IPS-18c (cell line): ENCODE results near the gene MMP7.
"Not testable (repeated sequence)": the region's sequence is repeated elsewhere in the genome, so short reads cannot be mapped to it uniquely, and the experiment has no call there.

Experiments
- H3K4me3 ChIP-seq: 2 replicates; pipeline ENCODE4 v1.7.0; 2013; ENCODE audit warnings: low read depth, mild to moderate bottlenecking, low read length, moderate library complexity; ENCODE audit not compliant: insufficient read depth
- H3K9me3 ChIP-seq: one replicate; pipeline ENCODE4 v1.6.1; 2013; ENCODE audit warnings: mild to moderate bottlenecking, low read length, moderate library complexity; ENCODE audit not compliant: control insufficient read depth, insufficient read depth

Gene MMP7

DNA sequence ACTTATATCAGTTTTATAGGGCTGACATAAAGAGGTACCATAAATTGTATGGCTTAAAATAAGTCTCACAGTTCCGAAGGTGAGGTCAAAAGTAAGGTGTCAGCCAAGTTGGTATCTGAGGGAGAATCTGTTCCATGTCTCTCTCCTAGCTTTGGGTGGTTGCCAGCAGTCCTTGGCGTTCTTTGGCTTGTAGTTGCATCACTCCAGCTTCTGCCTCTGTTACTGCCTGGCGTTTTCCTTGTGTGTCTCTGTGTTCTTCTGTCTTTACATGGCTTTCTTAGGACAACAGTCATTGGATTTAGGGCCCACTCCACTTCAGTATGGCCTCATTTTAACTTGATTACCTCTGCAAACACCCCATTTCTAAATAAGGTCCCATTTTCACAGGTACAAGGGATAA, 16.7 kb downstream of the MMP7 start:
- Histone ChIP-seq H3K4me3 (no peak overlapping the region), H3K9me3 (no peaks in the 10 kb centered on the region)

DNA sequence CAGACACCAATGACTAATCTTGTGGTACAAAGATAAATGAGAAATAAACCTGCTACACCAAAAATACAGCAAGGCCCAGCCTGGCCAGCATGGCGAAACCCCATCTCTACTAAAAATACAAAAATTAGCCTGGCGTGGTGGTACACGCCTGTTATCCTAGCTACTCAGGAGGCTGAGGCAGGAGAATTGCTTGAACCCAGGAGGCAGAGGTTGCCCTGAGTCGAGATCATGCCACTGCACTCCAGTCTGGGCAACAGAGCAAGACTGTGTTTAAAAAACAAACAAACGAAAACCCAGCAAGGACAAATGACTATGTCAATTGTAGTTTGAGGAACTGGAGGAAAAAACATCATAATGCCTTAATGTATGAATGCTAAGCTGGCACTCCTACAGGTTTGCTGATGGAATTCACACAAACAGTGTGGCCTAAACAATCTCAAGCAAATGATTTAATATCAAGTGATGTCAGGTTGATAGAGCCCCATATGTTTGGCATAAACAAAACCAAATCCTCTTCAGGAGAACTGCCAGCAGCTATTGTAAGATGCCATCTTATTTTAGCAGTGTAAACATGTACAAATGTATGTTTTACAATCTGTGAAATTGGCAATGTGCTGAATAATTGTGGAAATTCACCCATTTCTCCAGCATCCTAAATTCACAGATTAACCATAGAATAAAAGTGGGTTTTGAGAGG, 20.0 kb downstream of the MMP7 start:
- no peaks in the 10 kb centered on the region for H3K9me3 ChIP-seq
- no peak overlapping the region for H3K4me3 ChIP-seq

DNA sequence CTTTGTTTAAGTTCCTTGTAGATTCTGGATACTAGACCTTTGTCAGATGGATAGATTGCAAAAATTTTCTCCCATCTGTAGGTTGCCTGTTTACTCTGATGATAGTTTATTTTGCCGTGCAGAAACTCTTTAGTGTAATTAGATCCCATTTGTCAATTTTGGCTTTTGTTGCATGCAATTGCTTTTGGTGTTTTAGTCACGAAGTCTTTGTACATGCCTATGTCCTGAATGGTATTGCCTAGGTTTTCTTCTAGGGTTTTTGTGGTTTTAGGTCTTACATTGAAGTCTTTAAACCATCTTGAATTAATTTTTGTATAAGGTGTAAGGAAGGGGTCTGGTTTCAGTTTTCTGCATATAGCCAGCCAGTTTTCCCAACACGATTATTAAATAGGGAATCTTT, 27.7 kb downstream of the MMP7 start:
- not testable (repeated sequence) for H3K9me3 ChIP-seq, H3K4me3 ChIP-seq

DNA sequence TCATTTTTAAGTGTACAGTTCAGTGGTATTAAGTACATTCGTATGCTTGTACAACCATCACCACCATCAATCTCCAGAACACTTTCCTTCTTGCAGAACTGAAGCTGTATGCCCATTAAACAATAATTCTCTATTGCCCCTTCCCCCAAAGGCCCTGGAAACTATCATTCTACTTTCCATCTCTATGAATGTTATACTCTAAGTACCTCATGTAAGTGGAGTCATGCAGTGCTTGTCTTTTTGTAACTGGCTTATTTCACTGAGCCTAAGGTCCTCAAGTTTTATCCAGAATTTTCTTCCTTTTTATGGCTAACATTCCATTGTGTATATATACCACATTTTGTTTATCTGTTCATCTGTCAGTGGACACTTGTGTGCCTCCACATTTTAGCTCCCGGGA, 29.7 kb downstream of the MMP7 start:
- Histone ChIP-seq H3K4me3 (no peak overlapping the region), H3K9me3 (no peaks in the 10 kb centered on the region)

DNA sequence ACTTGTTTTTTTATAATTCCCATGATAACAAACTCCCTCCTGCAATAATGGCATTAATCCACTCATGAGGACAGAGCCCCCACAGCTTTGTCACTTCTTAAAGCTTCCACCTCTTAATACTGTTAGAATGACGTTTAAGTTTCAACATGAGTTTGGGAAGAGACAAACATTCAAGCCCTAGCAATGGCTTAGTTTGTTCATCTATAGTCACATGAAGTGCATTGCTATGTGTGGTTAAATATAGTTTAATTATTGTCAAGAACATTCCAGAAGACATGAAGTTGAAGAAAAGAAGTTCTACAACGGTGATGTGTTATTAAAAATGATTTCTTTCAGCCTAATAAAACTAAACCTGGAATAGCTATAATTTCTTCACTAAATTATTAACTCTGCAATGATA, 30.6 kb downstream of the MMP7 start:
- Histone ChIP-seq H3K9me3 (no peaks in the 10 kb centered on the region), H3K4me3 (no peak overlapping the region)

DNA sequence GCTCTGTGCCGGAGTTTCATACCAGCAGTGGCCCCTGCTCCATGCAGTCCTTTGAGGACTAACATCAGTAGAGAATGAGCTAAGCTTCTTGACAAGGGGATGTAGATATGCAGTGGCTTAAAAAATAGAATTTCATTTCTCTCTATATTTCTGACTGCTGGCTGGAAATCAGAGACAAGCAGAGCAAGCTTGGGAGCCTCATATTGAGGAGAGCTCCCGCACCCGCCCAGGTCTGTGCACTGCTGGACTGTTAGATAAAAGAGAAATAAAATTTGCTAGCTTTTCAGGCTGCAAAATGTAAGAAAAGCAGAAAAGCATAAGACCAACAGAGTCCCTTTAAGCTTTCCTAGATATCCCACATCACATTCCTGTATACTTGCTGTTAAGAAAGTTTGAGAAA, 31.4 kb downstream of the MMP7 start:
- Histone ChIP-seq H3K9me3 (no peaks in the 10 kb centered on the region), H3K4me3 (no peak overlapping the region)

DNA sequence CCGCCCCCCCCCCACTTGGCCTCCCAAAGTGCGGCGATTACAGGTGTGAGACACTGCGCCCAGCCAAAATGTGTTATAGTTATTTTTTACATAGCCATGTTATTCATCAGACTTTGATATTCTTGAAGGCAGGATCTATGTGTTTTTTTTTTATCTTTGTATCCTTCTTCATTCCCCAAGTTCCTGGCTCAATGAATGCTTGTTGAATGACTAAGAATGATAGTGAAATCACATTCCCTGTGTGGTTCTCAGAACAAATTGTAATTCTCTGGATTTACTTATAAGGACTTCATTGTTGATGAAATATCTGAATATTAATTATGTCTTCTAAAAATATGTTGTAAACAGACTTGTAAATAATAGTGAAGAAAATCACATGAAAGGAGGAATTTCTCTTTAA, 33.5 kb downstream of the MMP7 start:
- Histone ChIP-seq H3K9me3 (no peaks in the 10 kb centered on the region), H3K4me3 (no peak overlapping the region)

DNA sequence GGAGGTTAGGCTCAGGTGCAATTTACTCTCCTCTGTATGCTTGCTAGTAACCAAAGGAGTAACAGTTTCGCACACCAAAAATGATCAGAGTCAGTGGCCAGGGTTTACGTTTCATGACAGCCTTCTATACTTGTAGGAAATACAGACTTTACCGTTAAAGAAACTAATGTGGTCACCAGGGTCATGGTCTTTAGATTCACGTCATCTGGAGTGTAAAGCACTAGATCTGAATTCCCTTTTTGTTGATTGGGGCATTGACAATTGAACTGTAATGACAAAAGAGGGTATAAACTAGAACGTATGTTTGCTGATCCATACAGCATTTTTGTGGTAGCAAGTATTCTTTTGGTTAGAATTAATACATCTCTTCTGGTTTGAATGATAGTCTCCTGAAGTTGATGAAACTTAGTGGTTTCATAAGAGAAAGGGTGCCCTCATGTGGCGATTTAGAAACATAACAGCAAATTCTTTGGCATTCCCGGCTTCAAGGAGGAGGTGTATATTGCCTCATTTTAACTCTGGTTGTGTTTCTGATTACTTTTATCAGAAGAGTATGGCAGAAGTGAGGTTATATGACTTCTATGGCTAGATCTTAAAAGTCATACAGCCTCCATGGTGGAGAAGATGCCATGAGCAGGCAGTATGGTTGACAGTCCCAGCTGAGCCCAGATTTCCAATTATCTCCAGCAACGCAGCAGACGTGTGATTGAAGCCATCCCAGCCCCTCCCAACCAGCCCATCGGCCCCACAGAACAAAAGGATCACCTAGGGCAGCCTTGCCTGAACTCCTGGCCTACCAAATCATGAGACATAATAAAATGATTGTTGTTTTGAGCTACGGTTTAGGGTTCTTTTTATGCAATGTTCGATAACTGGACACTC, 35.1 kb downstream of the MMP7 start:
- Histone ChIP-seq H3K4me3 (no peak overlapping the region), H3K9me3 (no peaks in the 10 kb centered on the region)

DNA sequence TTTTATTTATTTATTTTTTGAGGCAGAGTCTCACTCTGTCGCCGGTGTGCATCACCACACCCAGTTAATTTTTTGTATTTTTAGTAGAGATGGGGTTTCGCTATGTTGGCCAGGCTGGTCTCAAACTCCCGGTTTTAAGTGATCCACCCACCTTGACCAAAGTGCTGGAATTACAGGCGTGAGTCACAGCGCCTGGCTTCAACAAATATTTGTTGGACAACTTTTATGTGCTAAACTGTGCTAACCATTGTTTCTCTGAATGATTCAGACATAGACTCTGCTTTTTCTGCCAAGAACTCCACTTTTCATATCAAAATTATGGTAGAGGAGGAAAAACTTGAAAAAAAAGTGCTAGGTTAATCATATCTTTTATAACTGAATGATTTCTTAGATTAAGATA, 36.3 kb downstream of the MMP7 start:
- Histone ChIP-seq H3K9me3 (no peaks in the 10 kb centered on the region), H3K4me3 (no peak overlapping the region)

DNA sequence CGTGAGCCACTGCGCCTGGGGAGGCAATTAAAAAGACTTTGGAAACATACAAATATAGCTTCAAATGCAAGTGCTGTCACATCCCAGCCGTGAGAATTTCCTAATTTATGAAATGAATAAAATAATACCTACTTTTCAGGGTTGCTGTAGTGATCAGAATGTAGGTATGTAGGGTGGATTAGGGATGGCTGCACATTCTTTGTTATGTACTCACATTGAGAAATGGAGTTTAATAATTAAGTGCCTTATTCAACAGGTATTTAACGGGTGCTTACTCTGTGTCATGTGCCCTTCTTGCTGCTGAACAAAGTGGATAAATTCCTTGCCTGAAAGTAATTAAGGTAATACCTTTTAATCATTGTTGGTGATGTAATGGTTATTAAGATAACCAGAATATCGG, 37.0 kb downstream of the MMP7 start:
- H3K4me3 ChIP-seq = no peak overlapping the region
- H3K9me3 ChIP-seq = no peaks in the 10 kb centered on the region

DNA sequence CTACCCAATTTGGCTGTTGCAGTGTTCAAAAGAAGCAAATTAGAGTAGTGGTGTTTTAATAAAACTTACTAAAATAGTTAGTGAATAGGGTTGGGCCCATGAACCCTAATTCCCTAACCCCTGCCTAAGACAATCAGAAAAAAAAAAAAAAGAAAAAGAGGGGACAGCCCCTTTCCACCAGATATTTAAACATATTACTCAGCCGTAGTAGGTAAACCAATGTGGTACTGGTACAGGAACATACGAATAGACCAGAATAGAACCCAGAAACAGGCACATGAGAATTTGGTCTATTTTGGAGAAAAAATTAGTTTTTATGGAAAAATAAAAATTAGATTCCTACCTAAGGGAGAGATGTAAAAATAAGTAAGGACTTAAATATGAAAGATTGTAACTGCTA, 38.6 kb downstream of the MMP7 start:
- Histone ChIP-seq H3K9me3 (no peaks in the 10 kb centered on the region), H3K4me3 (no peak overlapping the region)

DNA sequence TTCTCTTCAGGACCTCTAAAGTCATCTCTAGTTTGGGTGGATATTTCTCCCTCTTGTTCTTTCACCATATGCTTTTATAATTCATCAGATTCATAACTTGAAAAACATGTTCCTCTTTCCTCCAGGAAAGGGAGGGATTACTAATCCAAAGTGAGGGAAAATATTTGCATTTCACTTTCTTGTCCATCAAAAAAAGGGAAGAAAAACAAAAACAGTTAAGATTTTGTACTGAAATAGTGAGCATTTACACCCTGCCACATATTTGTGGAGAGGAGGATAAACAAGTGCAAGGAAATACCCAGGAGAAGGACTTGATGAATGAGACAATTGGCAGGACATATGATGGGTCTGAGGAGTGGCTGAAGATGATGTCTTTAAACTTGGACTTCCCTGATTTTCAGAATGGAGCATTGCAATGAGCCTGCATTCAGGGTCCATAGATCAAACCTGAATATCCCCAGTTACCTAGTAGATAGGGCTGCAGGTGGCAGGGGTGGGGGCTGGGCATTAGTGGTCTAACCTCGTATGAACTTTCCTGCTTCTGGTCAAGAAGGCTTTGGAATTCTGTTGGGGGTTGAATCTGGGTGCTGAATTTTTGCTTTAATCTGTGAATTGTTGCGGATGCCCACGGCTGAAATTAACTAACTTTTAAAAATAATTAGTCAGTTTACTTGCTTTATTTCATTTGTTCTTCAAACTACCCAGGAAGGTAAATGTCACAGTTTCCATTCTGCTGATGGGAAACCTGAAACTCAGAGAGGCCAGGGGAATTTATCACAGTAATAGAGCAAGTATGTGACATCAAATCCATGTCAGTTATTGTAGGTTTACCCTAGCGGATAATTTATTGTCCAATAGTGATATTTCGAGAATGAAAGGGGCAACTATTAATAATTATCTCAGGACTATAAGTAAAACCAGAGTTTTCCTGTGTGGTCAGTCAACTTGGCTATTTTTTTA, 41.1 kb downstream of the MMP7 start:
- no peak overlapping the region for H3K4me3 ChIP-seq
- H3K9me3 ChIP-seq = no peaks in the 10 kb centered on the region

DNA sequence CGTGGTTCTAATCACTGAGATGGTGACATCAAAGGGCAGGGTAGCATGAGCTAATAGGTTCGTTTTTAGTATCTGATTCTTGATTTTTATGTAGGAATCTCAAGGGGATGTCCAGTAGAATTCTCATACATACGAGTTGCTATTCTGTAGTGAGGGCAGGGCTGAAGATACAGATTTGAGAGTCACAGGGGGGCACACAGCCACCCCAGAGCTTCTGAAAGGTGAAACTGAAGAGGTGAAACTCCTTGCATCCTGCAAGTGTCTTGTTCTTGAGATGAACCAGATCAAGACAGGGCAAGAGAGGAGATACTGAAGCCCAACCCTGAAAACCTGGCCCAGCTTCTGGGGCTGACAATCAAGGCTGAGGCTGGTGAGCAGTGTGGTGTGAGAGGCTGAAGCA, 42.3 kb downstream of the MMP7 start:
- Histone ChIP-seq H3K4me3 (no peak overlapping the region), H3K9me3 (no peaks in the 10 kb centered on the region)

DNA sequence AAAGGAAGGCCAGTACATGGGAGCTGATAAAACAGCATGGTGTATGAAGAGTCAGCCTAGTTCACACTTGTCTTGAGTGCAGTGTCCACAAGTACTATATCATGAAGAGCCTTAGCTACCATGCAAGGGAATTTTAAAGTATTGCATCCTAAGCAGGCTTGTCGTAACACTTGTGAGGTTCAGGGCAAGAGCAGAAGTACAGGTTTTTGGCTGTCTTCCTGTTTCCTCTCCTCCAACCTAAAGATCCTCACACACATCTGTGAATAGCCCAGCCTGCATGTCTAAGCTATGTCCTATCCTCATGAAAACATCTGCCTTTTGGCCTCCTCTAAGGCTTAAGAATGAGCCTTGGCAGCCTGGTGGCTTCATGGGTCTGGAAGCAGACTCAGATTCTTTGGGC, 43.3 kb downstream of the MMP7 start:
- H3K4me3 ChIP-seq = no peak overlapping the region
- H3K9me3 ChIP-seq = no peaks in the 10 kb centered on the region

DNA sequence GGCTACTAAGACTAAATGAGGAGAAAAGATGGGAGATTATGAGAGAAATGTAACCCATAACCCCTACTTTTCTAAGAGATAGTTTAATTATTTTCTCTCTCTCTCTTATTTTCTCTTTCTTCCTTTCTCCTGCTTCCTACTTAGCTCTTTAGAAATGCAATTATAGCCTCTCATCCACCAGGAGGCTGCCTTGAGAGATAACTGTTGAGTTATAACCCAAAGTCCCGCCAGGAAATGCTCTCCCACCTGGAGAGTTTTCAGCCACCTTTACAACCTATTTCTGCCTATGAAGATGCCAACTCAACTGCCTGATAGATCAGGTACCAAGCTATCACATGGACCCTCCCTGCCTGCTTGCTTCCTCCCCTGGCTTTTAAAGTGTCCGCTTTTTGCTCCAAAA, 44.0 kb downstream of the MMP7 start:
- no peaks in the 10 kb centered on the region for H3K9me3 ChIP-seq
- H3K4me3 ChIP-seq = no peak overlapping the region

DNA sequence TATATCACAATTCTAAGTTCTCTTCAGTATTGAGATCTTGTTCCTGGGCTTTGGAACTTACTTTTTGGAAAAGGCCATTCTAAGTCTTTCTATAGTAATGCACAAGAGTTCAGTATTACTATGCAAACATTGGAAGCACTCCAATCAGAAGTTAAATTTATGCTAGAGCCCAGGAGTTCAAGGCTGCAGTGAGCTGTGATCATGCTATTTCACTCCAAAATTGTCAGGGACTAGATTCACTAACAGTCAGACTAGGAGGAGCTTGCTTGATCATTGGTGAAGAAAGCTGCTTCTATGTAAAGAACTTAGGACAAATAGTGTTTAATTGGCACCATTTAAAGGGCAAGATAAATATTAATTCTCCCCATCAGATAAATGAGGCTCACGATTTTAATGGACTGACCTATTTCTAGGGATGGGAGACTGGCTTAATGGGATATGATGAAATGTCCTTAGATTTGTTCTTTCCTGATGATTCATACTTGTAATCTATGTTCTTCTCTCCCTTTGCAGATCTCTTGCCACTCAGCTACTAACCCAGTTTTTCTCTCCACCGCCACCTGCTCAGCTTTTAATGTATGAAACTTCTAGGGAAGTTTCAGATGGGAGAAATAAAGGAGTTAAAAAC, 45.3 kb downstream of the MMP7 start:
- H3K4me3 ChIP-seq = no peak overlapping the region

DNA sequence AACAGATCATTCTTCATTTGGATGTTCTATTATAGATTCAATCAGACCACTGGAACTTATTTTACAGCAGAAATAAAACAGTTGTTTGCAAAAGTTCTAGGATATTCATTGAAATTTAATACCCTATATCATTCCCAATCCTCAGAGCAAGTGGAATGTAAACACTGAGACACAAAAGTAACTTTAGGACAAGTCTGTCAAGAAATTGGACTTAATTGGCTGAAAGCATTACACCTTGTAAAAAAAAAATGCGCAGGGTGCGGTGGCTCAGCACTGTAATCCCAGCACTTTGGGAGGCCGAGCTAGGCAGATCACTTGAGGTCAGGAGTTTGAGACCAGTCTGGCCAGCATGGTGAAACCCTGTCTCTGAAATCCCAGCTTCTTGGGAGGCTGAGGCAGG, 48.1 kb downstream of the MMP7 start:
- H3K4me3 ChIP-seq = no peak overlapping the region
- no peaks in the 10 kb centered on the region for H3K9me3 ChIP-seq

More for the DNA sequence above, 45.3 kb downstream of the MMP7 start:
- H3K9me3 ChIP-seq = no peaks in the 10 kb centered on the region
